Peyer's patch (tissue), 4 donors: Measurements from ENCODE around the gene FGGY.

Experiments
- POLR2A ChIP-seq, 2 donors: fragments of 450-650 bp; IDR thresholded peaks; one replicate each; pipeline ENCODE4 v1.5.1; 2017; ENCODE audit warnings: antibody characterized with exemption in 2 of 2, mild to moderate bottlenecking in 2 of 2, moderate library complexity in 2 of 2
- TF ChIP-seq, protein P1 (sequence below), 6 experiments: fragments of 450-650 bp in 4 of 6; fragments of 200-600 bp in 2 of 6; sonication (generic) in 1 of 6; IDR thresholded peaks; one replicate each; pipeline ENCODE4 v1.5.1; 2017 to 2019; ENCODE audit warnings: antibody characterized with exemption in 6 of 6, mild to moderate bottlenecking in 3 of 6, moderate library complexity in 1 of 6

DNA sequence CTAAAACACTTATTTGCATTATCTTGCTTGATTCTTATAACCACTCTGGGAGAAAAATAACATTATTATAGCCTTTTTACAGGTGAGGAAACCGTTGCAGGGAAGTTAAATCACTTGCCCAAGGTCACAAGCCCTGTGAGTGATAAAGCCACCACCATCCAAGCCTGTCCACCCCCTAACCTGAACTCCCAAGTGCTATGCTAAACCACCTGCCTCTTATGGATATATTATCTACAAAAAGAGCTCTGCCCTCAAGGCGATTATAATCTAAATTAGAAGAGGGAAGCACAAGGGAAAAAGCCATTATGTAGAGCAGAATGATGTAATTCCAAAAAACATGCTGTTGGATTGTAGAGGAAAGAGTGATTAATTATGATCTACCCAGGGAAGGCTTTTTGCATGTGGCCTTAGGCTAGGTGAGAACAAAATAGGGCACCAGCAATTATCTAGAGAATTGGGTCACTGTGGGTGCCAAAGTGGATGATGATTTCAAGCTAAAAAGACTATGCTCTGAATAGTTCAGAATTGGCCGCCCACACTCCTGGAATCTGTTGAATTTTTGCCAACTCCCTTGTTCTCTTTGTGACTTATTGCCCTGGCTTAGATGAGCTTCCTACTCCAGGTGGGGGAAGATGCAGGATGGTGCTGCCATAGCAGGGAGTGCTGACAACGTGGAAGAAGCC lies 205.3 kb downstream of the FGGY start:
- TF ChIP-seq, protein P1, sequence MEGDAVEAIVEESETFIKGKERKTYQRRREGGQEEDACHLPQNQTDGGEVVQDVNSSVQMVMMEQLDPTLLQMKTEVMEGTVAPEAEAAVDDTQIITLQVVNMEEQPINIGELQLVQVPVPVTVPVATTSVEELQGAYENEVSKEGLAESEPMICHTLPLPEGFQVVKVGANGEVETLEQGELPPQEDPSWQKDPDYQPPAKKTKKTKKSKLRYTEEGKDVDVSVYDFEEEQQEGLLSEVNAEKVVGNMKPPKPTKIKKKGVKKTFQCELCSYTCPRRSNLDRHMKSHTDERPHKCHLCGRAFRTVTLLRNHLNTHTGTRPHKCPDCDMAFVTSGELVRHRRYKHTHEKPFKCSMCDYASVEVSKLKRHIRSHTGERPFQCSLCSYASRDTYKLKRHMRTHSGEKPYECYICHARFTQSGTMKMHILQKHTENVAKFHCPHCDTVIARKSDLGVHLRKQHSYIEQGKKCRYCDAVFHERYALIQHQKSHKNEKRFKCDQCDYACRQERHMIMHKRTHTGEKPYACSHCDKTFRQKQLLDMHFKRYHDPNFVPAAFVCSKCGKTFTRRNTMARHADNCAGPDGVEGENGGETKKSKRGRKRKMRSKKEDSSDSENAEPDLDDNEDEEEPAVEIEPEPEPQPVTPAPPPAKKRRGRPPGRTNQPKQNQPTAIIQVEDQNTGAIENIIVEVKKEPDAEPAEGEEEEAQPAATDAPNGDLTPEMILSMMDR (IDR thresholded peaks at IDR 0.05): no peak
- no peak for TF ChIP-seq POLR2A (IDR thresholded peaks at IDR 0.05)
